ENCODE data around the gene SH3BP1.
"Not testable (repeated sequence)": the region's sequence is repeated elsewhere in the genome, so short reads cannot be mapped to it uniquely, and the experiment has no call there.

Gene SH3BP1, protein sequence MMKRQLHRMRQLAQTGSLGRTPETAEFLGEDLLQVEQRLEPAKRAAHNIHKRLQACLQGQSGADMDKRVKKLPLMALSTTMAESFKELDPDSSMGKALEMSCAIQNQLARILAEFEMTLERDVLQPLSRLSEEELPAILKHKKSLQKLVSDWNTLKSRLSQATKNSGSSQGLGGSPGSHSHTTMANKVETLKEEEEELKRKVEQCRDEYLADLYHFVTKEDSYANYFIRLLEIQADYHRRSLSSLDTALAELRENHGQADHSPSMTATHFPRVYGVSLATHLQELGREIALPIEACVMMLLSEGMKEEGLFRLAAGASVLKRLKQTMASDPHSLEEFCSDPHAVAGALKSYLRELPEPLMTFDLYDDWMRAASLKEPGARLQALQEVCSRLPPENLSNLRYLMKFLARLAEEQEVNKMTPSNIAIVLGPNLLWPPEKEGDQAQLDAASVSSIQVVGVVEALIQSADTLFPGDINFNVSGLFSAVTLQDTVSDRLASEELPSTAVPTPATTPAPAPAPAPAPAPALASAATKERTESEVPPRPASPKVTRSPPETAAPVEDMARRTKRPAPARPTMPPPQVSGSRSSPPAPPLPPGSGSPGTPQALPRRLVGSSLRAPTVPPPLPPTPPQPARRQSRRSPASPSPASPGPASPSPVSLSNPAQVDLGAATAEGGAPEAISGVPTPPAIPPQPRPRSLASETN

DNA sequence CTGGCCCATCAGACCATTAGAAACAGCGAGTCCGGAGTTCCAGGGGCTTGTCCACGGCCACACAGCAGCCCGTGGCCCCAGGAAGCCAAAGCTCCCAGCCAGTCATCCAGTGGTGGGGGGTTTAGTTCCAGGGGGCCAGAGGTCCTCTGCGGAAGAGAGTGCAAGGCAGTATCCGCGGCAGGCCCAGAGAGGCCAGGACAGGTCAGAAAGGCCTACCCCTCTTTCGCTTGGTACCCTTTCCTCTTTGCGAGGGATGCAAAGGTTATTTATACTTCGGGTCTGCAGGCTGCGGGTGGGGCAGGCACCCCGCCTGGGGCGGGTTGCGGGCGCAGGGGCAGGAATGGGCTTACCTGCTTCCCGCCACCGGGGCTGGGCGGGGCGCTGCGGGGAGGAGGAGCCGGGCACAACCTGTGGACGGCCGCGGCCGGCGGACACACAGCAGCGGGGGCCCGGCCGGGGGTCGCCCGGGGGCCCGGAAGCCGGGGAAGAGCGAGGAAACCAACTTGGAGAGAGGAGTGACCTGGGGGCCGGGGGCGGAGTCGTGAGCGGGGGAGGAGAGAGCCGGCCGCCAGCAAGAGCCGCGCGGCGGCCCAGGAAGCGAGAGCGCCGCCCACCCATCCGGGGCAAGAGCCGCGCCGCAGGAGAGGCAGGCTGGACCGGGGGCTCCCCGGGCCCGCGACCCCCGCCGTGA, at the start of gene SH3BP1:
SH3BP1 (plus strand) TSS at position 600 of the 691 bp plus-strand sequence. CDS start 119 bp downstream, outside the sequence.
- FAIRE-seq, result no peak

DNA sequence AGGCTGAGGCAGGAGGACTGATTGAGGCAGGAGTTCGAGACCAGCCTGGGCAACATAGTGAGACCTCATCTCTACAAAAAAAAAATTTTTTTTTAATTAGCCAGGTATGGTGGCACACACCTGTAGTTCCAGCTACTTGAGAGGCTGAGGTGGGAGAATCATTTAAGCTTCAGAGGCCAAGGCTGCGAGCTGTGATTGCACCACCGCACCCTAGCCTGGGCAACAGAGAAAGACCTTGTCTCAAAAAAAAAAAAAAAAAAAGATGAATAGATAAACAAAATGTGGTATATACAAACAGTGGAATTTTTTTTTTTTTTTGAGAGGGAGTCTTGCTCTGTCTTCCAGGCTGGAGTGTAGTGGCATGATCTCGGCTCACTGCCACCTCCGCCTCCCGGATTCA, 48.4 kb upstream of the SH3BP1 start:
- not testable (repeated sequence) for FAIRE-seq

DNA sequence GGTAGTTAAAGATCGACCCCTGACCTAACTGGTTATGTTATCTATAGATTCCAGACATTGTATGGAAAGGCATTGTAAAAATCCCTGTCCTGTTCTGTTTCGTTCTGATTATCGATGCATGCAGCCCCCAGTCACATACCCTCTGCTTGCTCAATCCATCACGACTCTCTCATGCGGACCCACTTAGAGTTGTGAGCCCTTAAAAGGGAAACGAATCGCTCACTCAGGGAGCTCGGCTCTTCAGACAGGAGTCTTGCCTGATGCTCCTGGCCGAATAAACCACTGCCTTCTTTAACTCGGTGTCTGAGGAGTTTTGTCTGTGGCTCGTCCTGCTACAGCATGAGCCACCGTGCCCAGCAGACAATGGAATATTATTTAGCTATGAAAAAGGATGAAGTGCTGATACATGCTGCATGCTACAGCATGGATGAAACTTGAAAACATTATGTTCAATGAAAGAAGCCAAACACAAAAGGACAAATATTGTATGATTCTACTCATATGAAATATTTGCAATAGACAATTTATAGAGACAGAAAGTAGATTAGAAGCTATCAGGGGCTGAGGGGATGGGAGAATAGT, 47.6 kb upstream of the SH3BP1 start:
- FAIRE-seq, result no peak

DNA sequence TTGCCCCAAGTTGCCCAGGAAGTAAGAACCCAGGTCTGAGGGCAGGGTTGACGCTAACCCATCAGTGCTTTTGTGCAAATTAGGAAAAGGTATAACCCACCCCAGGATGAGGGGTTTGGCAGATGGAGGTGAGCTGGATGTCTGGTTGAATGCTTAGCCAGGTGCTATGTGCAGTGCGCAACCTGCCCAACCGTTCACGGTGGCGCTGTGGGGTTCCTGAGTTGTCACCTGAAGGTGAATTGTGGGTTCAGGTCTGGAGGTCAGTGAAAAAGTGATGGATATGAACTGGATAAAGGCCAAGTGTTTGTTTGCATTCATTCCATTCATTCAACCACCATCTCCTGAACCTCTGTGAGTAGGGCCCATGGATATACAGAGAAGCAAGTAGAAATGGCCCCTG, 45.2 kb upstream of the SH3BP1 start:
- no peak for FAIRE-seq

DNA sequence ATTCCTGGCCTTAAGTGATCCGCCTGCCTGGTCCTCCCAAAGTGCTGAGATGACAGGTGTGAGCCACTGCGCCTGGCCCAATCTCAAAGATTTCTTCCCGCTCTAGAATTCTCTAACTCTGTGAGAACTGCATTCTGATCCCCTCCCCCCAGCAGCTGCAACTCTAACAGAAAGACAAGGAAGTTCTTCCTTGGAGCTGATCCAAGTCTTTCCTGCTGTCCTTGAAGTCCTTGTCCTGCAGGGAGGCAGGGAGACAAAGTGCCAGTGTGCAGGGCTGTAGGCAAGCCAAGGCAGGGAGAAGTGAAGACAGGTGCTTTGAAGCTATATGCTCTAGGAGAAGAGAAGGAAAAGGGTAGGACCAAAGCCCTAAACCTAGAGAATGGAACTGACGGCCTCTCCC, 40.3 kb upstream of the SH3BP1 start:
- no peak for FAIRE-seq

DNA sequence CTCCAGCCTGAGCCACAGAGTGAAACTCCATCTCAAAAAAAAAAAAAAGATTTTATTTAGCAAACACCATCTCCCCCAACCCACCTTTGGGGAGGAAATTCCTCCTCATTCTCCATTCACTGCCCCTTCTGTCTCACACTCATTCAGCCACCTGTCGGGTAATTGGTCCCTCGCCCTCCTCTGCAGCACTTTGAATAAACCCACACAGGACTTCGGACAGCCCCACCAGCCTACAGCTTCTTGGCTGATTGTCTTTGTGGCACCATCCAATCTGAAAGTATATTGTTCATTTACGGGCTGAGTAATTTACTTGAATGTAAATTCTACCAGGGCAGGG, 38.3 kb upstream of the SH3BP1 start:
- no peak for FAIRE-seq

DNA sequence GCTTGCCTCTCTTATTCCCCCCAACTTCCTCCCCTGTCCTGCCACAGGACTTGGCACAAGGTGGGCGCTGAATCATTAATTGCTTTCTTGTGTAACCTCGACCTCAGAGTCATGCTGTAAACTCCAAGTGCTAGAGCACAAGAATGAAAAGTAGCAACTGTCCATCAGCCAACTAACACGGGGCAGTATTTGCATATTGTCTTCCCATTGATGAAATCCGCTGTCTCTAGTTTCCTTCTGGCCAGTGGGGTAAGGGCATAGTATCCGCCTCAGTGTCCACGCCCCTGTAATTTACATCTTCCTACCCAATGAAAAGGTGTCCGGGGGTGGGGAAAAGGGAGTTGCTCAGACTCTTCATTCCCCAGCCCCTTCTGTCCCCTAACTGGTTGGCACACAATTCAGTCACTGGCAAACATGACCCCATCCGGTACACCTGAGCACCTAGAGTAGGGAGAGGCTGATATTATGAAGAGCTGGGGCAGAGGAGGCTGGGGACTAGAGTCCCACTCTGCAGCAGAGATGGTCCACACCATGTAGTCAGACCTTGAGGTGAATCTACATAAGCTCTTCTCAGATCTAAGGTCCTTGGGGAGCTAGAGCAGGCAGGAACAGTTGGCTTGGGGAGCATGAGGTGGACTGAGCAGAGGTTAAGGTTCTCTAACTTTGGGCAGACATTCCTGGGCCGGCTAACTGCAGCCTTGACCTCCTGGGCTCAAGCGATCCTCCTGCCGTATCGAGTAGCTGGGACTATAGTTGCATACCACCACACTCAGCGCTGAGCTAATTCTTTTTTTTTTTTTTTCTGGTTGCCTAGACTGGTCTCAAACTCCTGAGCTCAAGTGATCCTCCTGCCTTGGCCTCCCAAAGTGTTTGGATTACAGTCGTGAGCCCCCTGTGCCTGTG, 37.7 kb upstream of the SH3BP1 start:
- FAIRE-seq, result no peak

DNA sequence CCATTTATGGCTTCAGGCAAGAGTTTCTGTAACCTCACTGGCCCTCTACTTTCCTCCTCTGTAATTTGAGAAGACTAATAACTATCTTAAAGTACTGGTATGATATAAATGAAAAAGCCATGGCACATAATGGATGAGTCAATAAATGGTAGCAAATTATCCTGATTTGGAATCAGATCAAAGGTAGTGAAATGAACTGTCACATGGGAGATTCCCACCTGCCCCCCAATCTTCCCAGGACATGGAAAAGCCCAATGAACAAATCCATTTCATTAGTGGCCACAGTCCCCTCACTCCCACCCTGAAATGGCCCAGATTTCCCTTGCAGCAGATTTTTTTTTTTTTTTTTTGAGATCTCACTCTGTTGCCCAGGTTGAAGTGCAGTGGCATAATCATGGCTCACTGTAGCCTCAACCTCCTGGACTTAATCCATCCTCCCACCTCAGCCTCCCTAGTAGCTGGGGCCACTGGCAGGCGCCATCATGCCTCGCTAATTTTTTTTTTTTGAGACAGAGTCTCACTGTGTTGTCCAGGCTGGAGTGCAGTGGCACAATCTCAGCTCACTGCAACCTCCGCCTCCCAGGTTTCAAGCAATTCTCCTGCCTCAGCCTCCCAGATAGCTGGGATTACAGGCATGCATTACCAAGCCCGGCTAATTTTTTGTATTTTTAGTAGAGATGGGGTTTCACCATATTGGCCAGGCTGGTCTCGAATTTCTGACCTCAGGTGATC, 36.8 kb upstream of the SH3BP1 start:
- not testable (repeated sequence) for FAIRE-seq

DNA sequence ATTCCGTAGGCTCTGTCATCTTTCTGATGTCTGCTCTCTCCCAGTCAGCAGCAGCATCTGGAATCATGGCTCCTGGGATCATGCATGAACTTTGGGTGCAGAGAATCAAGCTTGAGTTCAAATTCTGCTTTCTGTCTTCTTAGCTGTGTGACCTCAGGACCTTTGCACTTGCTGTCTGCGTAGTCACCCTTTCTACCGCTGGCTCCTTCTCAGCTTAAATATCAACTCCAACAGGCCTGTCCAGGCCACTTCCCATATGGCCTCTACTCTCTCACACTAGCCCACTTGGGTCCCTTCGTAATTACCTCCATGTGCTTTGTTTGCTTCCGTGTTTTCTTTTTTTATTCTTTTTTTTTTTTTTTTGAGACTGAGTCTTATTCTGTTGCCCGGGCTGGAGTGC, 35.4 kb upstream of the SH3BP1 start:
- no peak for FAIRE-seq

DNA sequence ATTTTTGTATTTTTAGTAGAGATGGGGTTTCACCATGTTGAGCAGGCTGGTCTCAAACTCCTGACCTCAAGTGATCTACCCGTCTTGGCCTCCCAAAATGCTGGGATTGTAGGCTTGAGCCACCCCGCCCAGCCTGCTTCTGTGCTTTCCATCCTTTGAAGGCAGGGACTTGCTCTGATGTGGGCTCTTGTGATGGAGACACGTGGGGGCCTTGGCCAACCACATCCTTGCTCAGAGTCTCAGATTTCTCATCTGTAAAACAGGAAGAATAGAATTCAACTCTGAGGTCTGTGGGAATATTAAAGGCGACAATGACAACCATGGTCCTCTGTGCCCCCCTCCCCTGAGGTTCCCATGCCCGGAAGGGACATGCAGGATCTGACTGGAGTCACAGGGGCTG, 34.6 kb upstream of the SH3BP1 start:
- no peak for FAIRE-seq

DNA sequence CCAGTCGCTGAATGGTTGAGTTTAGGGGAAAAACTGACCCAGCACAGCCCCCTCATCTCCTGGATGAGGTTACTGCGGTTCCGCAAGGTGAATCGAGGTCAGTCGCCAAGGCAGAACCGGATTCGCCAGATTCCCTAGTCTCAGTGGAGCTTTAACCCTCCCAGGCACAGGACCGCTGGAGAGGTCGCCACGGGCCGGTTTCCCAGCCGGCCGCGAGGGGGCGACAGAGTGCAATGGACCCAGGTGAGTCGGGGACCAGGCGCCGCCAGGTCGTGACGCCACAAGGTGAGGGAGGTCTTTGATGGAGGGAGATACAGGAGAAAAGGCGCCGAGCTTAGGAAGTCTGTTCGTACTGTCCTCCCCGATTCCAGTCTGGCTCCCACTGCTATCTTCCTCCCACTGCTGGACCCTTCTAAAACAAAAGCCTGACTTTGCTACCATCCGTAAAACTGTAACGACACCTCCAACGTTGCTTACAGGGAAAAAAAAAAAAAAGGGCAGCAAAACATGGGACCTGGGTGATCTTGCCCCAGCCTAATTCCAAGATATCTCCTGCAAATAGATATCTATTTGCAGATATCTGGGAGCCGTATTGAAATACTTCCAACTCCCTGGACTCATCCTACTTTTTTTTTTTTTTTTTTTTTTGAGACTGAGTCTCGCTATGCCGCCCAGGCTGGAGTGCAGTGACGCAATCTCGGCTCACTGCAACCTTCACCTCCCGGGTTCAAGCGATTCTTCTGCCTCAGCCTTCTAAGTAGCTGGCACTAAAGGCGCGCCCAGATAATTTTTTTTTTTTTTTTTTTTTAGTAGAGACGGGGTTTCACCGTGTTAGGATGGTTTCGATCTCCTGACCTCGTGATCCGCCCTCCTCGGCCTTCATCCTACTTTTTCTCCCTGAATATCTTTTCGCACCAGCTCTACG, 32.2 kb upstream of the SH3BP1 start:
- no peak for FAIRE-seq

DNA sequence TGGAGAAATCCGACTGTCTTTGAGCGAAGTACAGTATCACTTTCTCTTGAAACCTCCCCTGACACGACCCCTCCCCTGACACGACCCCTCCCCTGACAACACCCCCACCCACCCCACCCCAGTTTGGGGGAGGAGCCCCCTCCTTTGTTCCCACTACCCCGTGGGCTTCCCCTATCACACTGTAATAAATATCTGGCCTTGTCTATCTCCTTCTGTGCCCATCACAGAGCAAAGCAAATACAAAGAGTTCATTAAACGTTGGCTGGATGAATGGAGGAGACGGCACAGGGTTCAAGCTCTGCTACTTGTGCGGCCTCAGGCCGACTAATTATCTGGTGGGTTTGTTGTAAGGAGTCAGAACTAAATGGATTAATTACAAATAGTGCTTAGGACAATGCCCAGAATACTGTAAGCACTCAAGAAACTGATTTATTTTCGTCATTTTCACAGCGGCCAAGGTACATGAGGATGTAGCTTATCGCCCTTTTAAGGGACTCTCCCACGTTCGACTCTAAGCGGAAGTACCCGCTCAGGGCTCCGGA, 31.5 kb upstream of the SH3BP1 start:
- FAIRE-seq, result no peak

DNA sequence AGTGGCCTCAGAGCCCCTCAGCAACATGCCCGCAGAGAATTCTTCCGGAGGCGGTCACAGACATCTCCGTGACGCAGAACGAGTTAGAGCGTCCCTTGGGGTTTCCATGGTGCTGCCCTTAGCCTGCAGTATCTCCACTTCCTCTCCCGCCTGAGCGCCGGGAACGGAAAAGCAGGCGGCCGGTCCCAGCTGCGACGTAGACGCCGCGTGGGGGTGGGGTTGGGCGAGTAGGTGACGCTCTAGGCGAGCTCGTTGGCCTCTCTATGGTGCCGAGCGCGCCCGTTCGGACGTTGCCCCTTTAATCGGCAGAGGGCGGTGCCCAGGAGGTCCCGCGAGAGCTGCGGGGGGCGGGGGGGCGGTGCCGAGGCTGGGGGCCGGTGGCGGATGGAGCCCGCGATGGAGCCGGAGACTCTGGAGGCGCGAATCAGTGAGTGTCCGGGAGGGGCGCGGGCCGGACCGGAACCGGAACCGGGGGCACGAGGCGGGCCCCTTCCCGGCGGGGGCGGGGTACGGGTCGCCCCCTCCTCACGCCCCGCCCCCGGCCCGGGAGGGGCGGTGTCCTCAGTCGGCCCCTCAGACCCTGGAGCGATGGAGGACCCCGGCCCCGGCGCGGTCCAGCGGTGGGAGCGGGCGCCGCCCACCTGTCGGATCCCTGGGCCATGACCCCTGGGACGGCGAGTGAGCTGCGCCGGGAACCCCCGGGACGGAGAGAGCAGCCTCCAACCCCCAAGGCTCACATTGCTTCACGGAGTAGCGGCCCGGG, 30.8 kb upstream of the SH3BP1 start, which contains the start of gene GGA1:
GGA1 (plus strand) TSS at position 358 of the 763 bp plus-strand sequence; CDS start at position 385, 27 bp downstream.
- FAIRE-seq, result peak; percentile 81

DNA sequence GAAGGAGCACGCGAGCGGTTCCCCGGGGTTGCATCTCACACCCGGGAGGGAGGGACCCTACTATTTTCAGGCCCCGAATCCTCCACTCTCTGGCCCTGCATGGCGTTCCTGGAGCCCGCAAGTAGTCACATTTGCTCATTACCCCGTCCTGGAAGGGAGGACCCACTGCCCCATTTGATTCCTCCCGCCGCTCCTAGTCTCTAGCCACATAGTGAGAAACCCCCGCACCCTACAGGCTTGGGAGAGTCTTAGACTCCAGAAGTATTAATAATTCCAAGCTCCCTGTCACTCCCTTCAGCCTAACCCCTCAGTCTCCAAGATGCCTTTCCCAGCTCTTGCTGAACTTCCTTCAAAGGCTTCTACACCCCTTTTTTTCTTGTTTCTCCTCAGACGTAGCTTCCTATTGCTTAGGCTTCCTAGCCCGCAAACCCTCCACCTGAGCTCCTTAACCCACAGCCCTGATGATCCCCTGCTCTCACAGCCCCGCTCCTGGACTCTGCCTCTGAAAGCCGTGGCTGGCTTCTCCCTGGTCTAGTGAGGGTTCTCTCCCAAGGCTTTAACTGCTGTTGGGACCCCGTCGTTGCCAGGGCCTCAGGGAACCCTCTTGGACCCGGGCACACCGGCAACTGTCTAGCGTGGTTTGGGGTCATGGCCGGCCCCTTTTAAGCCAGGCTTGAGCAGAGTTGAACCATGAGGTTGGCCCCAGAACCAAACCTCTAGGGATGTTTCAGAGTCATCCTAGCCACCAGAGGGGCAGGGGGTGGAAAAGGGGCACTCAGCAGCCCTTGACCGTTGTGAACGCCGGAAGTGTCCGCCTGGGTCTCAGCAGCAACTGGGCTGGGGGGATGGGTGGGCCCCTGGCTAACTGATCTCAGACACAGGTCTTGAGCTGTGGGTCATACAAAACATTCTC, 30.0 kb upstream of the SH3BP1 start:
- no peak for FAIRE-seq

DNA sequence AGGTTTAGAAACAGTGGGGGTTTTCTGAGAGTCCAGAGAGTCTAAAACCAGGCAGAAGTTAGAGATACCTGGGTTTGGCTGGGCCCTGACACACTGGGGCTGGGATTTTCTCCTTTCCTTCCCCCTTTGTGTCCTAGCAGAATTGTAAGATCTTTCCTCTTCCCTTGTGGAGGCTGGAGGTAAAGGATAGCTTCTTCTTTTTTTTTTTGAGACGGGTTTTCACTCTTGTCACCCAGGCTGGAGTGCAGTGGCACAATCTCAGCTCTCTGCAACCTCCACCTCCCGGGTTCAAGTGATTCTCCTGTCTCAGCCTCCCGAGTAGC, 29.4 kb upstream of the SH3BP1 start:
- not testable (repeated sequence) for FAIRE-seq

DNA sequence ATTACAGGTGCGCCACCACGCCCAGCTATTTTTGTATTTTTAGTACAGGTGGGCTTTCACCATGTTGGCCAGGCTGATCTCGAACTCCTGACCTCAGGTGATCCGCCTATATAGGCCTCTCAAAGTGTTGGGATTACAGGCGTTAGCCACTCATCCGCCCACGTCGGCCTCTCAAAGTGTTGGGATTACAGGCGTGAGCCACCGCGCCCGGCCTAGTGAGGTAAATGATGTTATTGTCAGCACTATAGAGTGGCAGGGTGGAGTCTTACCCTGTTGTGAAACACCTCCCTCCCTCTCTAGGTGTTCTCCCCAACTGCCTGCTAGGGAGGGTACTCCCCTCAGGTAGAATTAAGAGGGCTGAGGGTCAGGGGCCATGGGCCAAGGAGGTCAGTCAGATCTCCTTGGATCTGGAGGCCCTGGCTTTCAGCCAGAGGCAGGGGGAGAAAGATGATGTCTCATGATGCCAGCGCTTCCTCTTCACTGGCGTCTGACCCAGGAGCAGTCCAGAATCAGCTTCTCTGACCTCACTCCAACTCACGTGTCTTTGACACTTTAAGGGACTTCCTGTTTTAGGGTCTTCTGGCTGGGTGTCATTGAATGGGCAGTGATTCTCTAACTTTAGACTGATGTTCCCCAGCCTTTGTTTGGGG, 28.9 kb upstream of the SH3BP1 start:
- FAIRE-seq, result no peak

DNA sequence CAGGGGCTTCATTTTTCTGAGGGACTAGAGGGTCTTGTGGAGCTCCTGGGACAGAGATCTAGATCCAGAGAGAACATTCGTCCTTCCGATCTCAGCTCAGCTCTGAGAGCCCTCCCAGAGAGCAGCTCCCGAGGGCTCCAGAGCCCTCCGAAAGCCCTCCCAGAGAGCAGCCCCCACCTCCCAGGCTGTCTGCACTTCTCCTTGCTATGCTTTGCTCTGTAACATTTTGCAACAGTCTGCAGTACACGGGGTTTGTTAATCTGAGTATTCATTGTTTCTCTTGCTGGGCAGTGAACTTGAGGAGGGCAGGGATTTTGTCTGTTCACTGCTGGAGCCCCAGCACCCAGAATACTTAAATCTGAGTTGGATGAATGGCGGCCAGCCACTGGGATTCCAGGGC, 28.3 kb upstream of the SH3BP1 start:
- FAIRE-seq, result no peak

All from A204.1 (cell line).